ENCODE measurements around the gene PRR15L. TPM values are rescaled to one million over a fixed set of nuclear protein-coding genes. Genes with fewer than 3 reads are reported as not detected.
A peak's percentile ranks its signal among the peaks of the same experiment; 100 is the strongest.

The PRR15L gene
- total RNA-seq, 4 donors from 2014 or later, result 63.6 to 150 (median 127) TPM

DNA sequence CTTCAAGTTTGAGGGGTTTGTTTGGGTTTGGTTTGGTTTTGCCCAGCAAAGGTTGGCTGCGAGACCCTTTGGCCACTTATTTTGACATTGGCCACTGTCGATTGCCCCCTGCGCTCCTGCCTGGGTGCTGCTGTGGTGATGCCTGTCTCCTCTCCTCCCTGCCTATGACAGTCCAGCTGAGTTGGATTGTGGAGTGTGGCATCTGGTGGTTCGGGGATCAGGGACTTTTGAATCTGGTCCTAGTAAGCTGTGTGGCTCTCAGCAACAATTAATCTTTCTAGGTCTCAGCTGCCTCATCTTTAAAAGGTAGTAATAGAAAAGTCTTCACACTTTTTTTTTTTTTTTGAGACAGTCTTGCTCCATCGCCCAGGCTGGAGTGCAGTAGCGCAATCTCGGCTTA, 40.4 kb upstream of the PRR15L start:
- WGBS, 2 donors, result 90 to 95% methylated on average over 7 of the region's 7 CpGs
- intact Hi-C loops (cut with DNase I), result no loop called here
- DNase-seq, result no peak

DNA sequence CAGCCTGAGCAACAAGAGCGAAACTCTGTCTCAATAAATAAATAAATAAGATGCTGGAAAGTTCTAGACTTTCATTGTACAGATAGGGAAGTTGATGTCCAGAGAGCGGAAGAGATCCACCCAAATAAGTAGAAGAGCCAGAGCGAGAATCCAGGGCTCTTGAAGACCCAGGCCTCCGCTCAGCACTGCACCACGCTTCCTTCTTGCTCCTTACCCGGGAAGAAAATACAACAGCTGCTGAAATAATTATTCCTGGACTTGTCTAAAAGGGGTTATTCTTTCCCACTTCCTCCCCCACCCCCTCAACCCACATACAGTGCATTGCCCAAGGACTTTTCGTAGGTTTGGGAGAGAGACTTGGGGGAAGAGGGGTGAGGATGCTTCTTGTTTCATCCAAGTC, 39.9 kb upstream of the PRR15L start:
- TF ChIP-seq POLR2A (IDR thresholded peaks at IDR 0.05), result no peak
- TF ChIP-seq, protein P1, sequence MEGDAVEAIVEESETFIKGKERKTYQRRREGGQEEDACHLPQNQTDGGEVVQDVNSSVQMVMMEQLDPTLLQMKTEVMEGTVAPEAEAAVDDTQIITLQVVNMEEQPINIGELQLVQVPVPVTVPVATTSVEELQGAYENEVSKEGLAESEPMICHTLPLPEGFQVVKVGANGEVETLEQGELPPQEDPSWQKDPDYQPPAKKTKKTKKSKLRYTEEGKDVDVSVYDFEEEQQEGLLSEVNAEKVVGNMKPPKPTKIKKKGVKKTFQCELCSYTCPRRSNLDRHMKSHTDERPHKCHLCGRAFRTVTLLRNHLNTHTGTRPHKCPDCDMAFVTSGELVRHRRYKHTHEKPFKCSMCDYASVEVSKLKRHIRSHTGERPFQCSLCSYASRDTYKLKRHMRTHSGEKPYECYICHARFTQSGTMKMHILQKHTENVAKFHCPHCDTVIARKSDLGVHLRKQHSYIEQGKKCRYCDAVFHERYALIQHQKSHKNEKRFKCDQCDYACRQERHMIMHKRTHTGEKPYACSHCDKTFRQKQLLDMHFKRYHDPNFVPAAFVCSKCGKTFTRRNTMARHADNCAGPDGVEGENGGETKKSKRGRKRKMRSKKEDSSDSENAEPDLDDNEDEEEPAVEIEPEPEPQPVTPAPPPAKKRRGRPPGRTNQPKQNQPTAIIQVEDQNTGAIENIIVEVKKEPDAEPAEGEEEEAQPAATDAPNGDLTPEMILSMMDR (IDR thresholded peaks at IDR 0.05), result no peak
- H3K4me3 ChIP-seq (replicated peaks in 1 of 3), result no peak overlapping the region
- peaks cover 4 to 16% of the 10 kb centered on the region in 2 donors for H3K4me1 ChIP-seq
- DNase-seq, result no peak
- no peaks in the 10 kb centered on the region for H3K9me3 ChIP-seq
- H3K27ac ChIP-seq, result no peak overlapping the region
- H3K36me3 ChIP-seq, result no peaks in the 10 kb centered on the region
- intact Hi-C loops (cut with DNase I), result no loop called here
- 81 to 86% methylated on average over 7 of the region's 7 CpGs for WGBS, 2 donors
- H3K27me3 ChIP-seq, result no peaks in the 10 kb centered on the region

More for the DNA sequence above, 40.4 kb upstream of the PRR15L start:
- Histone ChIP-seq H3K27me3 (no peaks in the 10 kb centered on the region), H3K27ac (no peak overlapping the region), H3K4me1 (peaks cover 9 to 20% of the 10 kb centered on the region in 2 donors), H3K4me3 (replicated peaks in 1 of 3) (no peak overlapping the region), H3K36me3 (no peaks in the 10 kb centered on the region), H3K9me3 (no peaks in the 10 kb centered on the region)
- TF ChIP-seq, protein P1 (IDR thresholded peaks at IDR 0.05), result no peak
- TF ChIP-seq POLR2A (IDR thresholded peaks at IDR 0.05), result no peak

DNA sequence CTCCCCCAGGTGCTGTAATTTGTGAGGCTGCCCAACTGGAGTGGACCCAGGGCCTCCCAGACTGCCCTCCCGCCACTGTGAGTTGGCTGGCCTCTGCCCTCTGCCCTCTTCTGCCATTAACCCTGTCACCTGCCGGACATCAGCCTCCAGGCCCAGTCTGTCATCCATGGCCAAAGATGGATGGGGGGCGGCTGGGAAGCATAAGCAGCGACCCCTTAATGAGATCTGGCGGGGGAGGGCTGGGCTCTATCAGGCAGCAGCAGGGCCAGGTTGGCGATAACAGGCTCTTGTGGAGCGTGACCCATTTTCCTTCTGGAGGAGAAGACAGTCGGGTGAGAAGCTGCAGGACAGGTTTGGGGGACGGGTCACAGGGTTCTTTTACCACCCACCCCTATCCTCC, 38.5 kb upstream of the PRR15L start:
- no peak overlapping the region for H3K4me3 ChIP-seq (replicated peaks in 1 of 3)
- H3K9me3 ChIP-seq, result no peaks in the 10 kb centered on the region
- H3K27ac ChIP-seq, result no peak overlapping the region
- peaks cover 0 to 7% of the 10 kb centered on the region in 2 donors for H3K4me1 ChIP-seq
- intact Hi-C loops (cut with DNase I), result no loop called here
- WGBS, 2 donors, result 52 to 55% methylated on average over 9 of the region's 9 CpGs
- TF ChIP-seq, protein P1 (IDR thresholded peaks at IDR 0.05), result no peak
- no peak for TF ChIP-seq POLR2A (IDR thresholded peaks at IDR 0.05)
- no peaks in the 10 kb centered on the region for H3K36me3 ChIP-seq
- no peaks in the 10 kb centered on the region for H3K27me3 ChIP-seq
- DNase-seq, result peak; percentile 39 to 50

DNA sequence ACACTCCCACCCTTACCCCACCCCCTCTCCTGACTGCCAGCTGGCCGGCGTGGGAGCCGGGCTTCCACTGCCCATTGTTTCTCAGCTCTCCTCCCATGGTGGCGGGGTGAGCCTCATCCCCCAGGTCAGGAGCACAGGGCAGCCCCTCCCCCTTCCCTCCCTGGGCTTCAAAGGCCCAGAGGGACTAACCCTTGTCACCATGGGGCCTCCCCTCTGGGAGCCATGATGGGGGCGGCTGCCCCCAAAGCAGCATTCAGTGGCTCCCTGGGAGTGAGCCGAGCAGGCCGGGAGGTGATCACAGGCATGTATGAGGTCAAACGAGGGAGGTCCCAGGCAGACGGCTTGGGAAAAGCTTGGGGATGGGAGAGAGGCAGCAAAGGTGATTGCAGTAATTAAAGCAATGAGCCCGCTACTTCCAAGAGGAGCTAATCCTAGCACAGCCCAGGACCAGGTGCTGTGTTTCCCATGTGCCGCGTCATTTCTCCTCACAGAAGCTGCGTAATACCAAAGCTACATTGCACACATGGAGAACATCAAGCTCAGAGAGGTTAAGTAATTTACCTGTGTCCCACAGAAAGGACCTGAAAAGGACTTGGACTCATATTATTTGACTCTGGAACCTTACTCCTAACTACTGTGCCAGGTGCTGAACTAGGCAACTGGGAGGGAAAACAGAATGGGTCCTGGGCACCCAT, 37.7 kb upstream of the PRR15L start:
- TF ChIP-seq POLR2A (IDR thresholded peaks at IDR 0.05), result no peak
- TF ChIP-seq, protein P1 (IDR thresholded peaks at IDR 0.05), result no peak
- intact Hi-C loops (cut with DNase I), result no loop called here
- H3K4me3 ChIP-seq (replicated peaks in 1 of 3), result no peak overlapping the region
- H3K36me3 ChIP-seq, result no peaks in the 10 kb centered on the region
- no peak for DNase-seq
- no peaks in the 10 kb centered on the region for H3K9me3 ChIP-seq
- H3K27ac ChIP-seq, result no peak overlapping the region
- WGBS, 2 donors, result 76 to 82% methylated on average over 13 of the region's 13 CpGs
- H3K4me1 ChIP-seq, result peaks cover 0 to 7% of the 10 kb centered on the region in 2 donors
- no peaks in the 10 kb centered on the region for H3K27me3 ChIP-seq

DNA sequence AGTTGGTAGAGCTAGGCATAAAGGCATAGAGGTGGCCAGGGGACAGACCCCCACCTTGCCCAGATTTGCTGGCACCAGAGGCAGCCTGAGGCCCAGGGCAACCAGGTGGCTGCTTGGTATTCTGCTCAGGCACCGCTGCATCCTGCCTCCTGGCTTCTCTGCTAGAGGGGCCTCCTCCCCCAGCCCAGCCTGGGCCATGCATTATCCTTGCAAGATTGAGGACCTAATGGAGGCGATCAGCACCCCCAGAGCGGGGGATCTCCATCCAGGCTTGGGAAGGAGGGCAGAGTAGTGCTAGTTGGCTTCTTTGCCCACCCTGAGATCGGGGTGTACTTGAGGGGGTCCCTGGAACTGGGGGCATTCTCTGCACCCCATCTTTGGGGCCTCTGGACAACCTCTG, 37.0 kb upstream of the PRR15L start:
- Histone ChIP-seq H3K4me1 (peaks cover 0 to 7% of the 10 kb centered on the region in 2 donors), H3K27me3 (no peaks in the 10 kb centered on the region), H3K4me3 (replicated peaks in 1 of 3) (no peak overlapping the region), H3K27ac (no peak overlapping the region), H3K36me3 (no peaks in the 10 kb centered on the region), H3K9me3 (no peaks in the 10 kb centered on the region)
- 85 to 90% methylated on average over 2 to 4 of the region's 4 CpGs for WGBS, 2 donors
- DNase-seq, result no peak
- TF ChIP-seq, protein P1 (IDR thresholded peaks at IDR 0.05), result no peak
- no peak for TF ChIP-seq POLR2A (IDR thresholded peaks at IDR 0.05)
- intact Hi-C loops (cut with DNase I), result no loop called here

Measured in thyroid gland (tissue), 4 donors.